KMS-11 (cell line): ENCODE data around the gene CCDC177.

Experiments
- H2AFZ ChIP-seq: fragments of 200-600 bp; sonication (generic); 2 replicates; pipeline ENCODE4 v1.6.1; 2016; ENCODE audit warnings: antibody characterized with exemption, mixed run types, low read depth
- H3K27ac ChIP-seq: fragments of 200-600 bp; sonication (generic); 2 replicates; pipeline ENCODE4 v1.6.1; 2016; ENCODE audit warnings: mild to moderate bottlenecking, mixed run types
- H3K27me3 ChIP-seq: fragments of 200-600 bp; sonication (generic); 2 replicates; pipeline ENCODE4 v1.6.1; 2017; ENCODE audit warnings: mild to moderate bottlenecking, low read depth, mixed run types, moderate library complexity; ENCODE audit not compliant: insufficient read depth
- H3K36me3 ChIP-seq: fragments of 200-600 bp; sonication (generic); 2 replicates; pipeline ENCODE4 v1.6.1; 2017; ENCODE audit warnings: mild to moderate bottlenecking, mixed run types; ENCODE audit not compliant: insufficient read depth
- H3K4me1 ChIP-seq: fragments of 200-600 bp; sonication (generic); 2 replicates; pipeline ENCODE4 v1.6.1; 2016; ENCODE audit warnings: mild to moderate bottlenecking, low read depth, mixed run types; ENCODE audit not compliant: poor library complexity, severe bottlenecking
- H3K4me2 ChIP-seq: fragments of 200-600 bp; sonication (generic); 2 replicates; pipeline ENCODE4 v1.7.0; 2016; ENCODE audit warnings: mild to moderate bottlenecking, mixed run types
- H3K4me3 ChIP-seq: fragments of 200-600 bp; sonication (generic); IDR thresholded peaks from 2 replicates; pipeline ENCODE4 v1.6.1; 2017; ENCODE audit warnings: low read depth, low read length, mixed read lengths; ENCODE audit not compliant: insufficient read depth
- H3K79me2 ChIP-seq: fragments of 200-600 bp; sonication (generic); 2 replicates; pipeline ENCODE4 v1.6.1; 2016; ENCODE audit warnings: low read depth, mixed run types; ENCODE audit not compliant: insufficient read depth
- H3K9ac ChIP-seq: fragments of 200-600 bp; sonication (generic); 2 replicates; pipeline ENCODE4 v1.6.1; 2016; ENCODE audit warnings: mild to moderate bottlenecking, mixed run types
- H4K20me1 ChIP-seq: fragments of 200-600 bp; sonication (generic); 2 replicates; pipeline ENCODE4 v1.6.1; 2016; ENCODE audit warnings: mild to moderate bottlenecking, mixed run types; ENCODE audit not compliant: insufficient read depth
- TF ChIP-seq, protein P1 (sequence below): fragments of 200-600 bp; sonication (generic); conservative IDR thresholded peaks from 2 replicates; pipeline ENCODE4 v1.6.1; 2017; ENCODE audit warnings: low read depth, mild to moderate bottlenecking, antibody characterized with exemption, low read length, moderate library complexity, mixed read lengths

The CCDC177 gene

DNA sequence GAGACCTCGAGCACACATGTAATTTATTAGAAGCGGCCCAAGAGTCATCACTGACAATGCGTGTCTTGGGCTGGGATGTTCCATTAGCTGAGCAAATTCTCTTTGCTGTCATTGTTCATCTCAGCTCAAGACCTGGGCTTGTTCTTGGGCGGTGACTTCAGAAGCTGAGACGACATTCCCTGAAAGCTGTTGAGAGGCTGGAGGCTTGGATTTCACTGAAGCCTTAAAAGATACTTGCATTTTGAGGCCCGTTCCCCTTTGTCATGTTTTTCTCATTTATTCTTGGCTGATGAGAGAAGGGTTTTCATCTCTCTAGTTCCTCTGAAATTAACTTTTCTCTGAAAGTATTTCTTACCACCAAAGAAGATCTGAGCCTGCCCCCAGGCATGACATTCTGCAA, 20.2 kb upstream of the CCDC177 start:
- Histone ChIP-seq H3K4me2 (no peak overlapping the region), H4K20me1 (no peaks in the 10 kb centered on the region), H3K36me3 (no peaks in the 10 kb centered on the region), H3K4me1 (no peaks in the 10 kb centered on the region), H3K27me3 (no peaks in the 10 kb centered on the region), H2AFZ (no peak overlapping the region), H3K27ac (no peak overlapping the region), H3K79me2 (no peaks in the 10 kb centered on the region), H3K9ac (no peak overlapping the region), H3K4me3 (no peak overlapping the region)
- TF ChIP-seq, protein P1, sequence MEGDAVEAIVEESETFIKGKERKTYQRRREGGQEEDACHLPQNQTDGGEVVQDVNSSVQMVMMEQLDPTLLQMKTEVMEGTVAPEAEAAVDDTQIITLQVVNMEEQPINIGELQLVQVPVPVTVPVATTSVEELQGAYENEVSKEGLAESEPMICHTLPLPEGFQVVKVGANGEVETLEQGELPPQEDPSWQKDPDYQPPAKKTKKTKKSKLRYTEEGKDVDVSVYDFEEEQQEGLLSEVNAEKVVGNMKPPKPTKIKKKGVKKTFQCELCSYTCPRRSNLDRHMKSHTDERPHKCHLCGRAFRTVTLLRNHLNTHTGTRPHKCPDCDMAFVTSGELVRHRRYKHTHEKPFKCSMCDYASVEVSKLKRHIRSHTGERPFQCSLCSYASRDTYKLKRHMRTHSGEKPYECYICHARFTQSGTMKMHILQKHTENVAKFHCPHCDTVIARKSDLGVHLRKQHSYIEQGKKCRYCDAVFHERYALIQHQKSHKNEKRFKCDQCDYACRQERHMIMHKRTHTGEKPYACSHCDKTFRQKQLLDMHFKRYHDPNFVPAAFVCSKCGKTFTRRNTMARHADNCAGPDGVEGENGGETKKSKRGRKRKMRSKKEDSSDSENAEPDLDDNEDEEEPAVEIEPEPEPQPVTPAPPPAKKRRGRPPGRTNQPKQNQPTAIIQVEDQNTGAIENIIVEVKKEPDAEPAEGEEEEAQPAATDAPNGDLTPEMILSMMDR, result no peak

DNA sequence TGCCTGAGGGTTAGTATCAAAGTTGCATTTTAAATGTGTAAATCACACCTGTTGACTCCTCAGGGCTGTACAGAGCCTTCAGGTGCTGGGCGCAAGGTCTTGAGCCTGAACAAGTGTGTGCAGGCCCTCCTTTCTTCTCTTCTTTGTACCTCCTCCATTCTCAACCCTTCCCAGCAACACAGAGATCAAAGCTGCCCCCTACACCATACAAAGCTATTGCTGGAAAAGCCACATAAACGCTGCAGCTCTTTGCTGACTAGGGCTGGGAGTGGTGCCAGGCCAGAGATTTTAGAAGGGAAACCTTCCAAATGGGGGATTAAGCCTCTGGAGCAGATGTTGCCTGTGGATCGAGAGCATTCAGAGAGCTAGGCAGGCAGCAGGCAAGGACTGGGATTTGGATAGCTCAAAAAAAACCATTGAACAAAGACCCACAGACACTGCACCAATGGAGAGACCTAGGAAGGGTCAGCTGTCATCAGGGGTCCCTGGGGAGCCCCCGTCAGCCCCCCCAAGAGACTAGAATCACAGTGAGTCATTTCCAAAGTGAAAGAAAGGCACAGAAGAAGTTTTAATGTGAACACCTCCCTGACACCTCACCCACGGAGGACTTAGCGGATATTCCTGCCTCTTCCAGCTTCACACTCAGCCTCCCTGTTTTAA, 18.5 kb upstream of the CCDC177 start:
- Histone ChIP-seq H3K4me2 (no peak overlapping the region), H3K4me3 (no peak overlapping the region), H3K27ac (no peak overlapping the region), H3K27me3 (no peaks in the 10 kb centered on the region), H2AFZ (no peak overlapping the region), H3K4me1 (no peaks in the 10 kb centered on the region), H4K20me1 (no peaks in the 10 kb centered on the region), H3K9ac (no peak overlapping the region), H3K79me2 (no peaks in the 10 kb centered on the region), H3K36me3 (no peaks in the 10 kb centered on the region)
- TF ChIP-seq, protein P1, result no peak

DNA sequence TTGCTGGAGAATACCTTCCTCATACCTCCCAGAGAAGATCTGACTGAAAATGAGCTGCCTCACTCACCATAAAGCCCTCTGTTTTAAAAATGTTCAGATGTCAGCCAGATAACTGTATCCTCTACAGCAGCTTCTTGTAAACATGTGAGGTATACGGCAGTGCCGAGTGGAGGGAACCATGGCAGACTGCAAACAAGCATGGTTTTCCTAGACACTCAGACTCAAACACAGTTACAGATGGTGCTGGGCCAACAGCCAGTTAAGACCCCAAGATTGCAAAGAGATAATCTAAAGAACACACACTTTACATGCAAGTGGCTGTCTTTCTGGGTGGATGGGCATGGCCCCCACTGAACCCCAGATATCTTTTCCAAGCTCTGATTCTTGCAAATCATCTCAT, 16.6 kb upstream of the CCDC177 start:
- Histone ChIP-seq H3K27me3 (no peaks in the 10 kb centered on the region), H3K9ac (no peak overlapping the region), H3K4me3 (no peak overlapping the region), H3K79me2 (no peaks in the 10 kb centered on the region), H2AFZ (no peak overlapping the region), H3K27ac (no peak overlapping the region), H3K4me1 (no peaks in the 10 kb centered on the region), H3K4me2 (no peak overlapping the region), H4K20me1 (no peaks in the 10 kb centered on the region), H3K36me3 (no peaks in the 10 kb centered on the region)
- TF ChIP-seq, protein P1, result no peak

DNA sequence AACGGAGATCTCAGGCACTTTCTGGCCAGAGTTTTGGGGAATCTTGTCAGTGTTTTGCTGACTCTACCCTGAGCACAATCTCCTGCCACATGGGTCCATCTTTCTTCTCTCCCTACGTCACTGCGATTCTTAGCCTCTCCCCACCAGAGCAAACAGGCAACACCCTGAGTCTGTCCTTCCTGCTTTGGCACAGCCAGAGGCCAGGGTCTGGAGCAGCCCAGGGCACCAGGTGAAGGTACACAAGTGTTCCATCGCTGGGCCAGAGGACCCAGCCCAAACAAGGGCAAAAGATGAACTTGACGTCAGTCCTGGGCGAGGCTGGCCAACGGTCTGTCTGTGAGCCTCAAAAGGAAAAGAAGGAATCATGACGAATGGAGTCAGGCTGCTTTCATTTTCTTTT, 12.7 kb upstream of the CCDC177 start:
- Histone ChIP-seq H2AFZ (no peak overlapping the region), H3K79me2 (no peaks in the 10 kb centered on the region), H3K36me3 (no peaks in the 10 kb centered on the region), H3K27ac (no peak overlapping the region), H3K27me3 (no peaks in the 10 kb centered on the region), H3K4me2 (no peak overlapping the region), H3K9ac (no peak overlapping the region), H3K4me1 (no peaks in the 10 kb centered on the region), H4K20me1 (no peaks in the 10 kb centered on the region), H3K4me3 (no peak overlapping the region)
- TF ChIP-seq, protein P1, result no peak
